ENCODE measurements around the gene KIAA0513.

DNA sequence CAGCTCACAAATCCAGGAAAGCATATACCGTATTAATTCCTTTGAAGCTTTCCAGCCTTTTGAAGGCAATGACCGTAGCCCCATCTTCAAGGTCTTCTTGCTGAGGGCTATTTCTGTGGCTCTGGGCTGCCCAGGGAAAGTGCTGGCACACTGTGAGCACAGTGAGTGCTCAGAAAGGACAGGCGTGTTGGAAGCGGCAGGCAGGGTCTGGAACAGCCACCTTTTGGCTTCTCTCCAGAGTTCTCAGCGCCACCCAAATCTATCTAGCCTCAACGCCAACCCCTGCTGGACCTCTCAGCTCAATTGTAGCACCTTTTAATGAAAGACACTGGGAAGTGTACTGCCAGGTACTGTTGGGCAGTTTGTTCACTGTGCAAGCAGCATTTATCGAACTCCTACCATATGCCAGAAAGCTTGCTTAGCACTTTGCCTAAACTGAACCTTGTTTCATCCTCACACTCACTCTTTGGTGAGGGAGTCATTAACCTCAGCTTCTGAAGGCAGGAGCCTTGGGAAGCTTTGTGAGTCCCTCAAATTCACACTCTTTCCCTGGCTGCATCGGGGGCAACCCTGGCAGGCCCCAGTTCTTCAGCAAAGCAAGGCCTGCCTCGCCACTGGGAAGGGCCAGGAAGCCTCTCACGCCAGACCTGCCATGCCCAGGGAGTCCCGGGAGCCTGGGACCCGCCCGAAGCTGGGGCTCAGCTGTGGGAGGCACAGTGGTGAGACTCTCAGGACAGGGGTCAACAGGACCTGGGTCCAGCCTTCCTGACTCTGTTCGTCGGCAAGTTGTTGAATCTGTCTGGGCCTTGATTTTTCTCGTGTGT, 98.2 kb downstream of the KIAA0513 start:
- TF ChIP-seq GATA2 (IDR thresholded peaks at IDR 0.05; ENCODE audit: low read depth, low read length) (no peak), GATA3 (IDR thresholded peaks at IDR 0.05; ENCODE audit: low read depth, low read length) (no peak)

All from SH-SY5Y (cell line).